ENCODE results near the gene CR1L.
"Not testable (repeated sequence)": the region's sequence is repeated elsewhere in the genome, so short reads cannot be mapped to it uniquely, and the experiment has no call there.

Gene CR1L

DNA sequence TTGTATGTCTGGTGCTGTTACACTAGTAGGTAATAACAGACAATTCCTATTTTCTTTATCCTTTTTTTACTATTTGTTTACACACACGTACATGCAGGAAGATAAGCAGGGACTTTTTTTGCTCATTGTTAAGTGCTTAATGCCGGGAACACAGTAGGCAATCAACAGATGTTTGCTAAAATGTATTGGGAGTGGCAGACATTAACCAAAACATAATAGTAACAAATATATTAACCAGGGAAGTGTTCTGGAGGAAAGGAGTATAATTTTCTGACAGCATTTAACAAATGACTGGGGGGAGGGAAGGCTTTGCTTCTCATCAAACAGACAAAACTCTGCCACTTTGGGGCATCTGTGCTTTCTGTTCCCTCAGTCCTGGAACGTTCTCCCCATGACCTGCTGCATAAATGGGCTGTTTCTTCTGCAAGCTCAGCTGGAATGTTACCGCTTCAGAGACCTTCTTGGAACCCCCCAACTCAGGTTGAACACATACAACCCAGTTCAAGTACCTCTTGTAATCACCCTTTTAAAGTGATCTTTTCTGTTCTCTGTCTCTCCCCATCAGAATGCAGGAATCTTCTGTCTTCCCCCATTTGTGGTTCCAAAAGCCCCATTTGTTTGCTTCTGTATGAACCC, 2.1 kb downstream of the CR1L start:
- no peak for DNase-seq

DNA sequence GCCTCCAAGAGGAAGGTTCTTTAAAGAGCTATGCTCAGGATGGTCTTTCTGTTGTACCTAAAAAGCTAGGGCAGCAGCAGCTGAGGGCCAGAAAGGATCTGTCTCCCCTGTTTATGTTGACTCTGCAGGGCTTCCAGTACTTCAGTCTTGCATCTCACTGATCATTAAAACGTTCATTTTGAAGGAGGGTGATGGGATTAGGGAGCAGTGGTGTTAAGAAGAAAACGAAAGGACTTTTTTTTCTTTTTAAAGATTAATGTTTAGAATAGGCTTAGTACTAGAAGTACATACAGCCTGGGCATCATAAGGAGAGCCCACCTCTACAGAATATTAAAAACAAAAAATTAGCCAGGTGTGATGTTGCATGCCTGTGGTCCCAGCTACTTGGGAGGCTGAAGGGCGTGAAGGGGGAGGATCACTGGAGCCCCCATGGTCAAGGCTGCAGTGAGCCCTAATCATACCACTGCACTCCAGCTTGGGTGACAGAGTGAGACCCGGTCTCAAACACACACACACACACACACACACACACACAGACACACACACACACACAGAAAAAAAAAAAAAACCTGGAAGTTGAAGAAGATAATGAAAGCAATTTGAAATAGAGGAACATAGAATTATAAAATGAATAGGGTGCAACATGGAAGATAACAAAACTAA, 2.9 kb downstream of the CR1L start:
- DNase-seq = no peak

DNA sequence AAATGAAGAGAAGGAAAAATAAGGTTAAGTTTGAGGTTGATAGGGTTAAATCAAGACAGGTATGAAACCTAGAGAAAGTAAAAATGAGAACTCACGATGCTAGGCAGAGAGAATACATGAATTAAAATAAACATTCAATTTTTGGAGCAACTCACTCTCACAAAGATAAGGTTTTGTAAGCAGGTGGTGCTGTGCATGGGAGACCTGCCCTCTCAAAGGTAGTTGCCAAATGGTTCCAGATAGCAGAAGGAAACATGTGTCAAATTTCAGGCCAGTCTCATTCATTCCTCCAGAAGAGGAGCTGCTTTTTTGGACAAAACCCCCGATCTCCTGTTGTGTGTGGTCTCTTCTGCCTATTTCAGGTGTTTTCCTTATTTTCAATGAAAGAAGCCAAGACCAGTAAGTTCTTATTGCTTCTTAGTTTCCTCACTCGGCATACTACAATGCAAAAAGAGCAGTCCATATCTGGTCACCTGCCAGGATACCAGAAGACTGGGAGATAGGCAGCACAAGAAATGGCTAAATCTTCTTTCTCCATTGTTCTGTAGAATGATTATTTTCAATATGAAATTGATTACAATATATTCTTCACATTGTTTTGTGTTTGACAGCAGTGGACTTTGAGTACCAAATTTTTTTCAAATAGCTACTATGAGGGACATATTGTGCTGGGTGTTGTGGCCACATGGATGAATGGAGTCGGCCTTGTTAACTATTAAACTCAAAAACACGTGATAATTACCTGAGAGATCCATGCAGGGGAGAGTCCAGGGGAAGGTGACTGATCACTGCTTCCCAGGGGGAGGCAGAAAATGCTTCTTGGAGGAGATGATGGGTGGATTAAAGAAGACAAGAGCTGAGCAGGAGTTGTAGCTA, 3.6 kb downstream of the CR1L start:
- DNase-seq = no peak

DNA sequence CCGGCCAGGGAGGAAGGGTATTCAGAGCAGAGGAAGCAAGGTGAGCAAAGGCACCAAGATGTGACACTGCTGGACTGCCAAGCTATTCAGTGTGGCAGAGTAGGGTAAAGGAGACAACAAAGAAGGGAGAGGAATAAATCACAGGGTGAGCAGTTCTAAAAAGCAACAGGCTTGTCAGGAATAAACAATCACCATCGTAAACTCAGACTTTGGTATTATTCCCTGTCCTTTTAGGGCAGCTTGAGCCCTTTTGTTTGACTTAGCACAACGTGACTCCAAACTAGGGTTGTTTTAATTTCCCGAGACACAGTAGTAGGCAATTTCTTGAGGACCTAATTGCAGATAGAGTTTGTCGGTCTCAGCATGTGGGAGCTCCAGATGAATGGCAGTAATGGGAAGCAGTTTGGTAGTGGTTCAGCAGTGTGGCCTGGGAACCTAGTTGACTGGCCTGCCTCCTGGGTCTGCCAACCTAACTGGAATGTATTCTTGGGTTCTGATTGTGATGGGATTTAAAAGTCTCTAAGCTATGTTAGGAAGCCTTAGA, 4.3 kb downstream of the CR1L start:
- no peak for DNase-seq

DNA sequence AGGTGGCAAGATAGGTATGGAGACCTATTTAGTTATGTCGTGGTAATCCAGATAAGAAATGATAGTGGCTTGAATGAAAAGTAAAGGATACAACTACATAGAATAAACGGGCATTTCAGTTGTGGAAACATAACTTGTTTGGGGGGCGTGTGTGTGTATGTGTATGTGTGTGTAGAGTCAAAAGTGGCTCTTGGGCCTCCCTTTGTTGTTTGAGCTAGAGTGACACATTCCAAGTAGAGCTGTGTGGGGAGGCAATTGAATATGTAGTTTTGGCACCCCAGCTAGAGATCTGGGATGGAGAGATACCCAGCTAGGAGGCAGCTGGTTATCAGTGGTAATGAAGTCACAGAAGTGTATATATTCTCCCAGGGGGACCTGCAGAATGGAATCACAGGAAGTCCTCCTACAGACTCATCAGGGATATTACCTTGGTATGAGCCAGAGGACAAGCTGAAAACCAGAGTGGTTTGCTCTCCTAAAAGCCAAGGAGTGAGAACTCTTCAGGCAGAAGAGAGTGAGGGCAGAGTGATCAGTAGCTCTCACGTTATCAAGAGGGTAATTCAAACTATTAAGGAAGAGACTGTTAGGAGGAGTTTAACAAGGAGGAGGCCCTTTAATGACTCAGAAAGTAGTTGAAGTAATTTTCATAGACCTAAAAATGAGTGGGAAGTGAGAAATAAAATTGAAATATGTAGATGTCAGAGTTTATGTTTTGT, 5.1 kb downstream of the CR1L start:
- DNase-seq = no peak

DNA sequence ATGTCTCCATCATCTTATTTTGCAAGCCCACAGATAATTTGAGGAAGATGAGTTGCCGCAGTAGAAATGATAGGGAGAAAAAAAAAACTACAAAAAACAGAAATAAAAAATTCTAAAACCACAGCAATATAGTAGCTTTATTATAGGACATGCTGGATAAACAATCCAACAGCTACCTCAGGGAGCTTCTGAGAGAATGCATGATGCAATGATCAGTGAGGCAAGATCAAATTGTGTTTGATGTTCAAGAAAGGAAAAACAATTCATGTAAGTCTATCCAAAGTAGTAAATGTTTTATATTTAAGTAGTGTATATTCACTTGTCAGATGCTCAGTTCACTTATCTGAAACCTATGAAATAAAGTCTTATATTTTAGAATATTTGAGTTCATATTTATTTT, 6.7 kb downstream of the CR1L start:
- DNase-seq = no peak

DNA sequence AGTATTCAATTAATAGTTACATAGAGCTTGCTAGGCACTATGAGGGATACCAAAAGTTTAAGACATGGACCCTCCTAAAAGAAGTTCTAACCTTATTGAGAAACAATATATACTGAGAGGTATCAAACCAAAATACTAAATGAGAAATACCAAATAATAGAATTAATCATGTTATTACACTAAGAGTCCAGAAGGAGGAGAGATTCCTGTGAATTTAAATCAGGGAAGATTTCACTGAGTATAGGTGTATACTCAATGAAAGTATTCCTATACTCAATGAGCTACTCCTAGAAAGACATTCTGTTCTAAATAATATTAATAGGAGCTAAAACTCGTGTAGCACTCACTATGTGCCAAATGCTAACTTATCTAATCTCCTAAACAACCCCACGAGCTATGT, 9.4 kb downstream of the CR1L start:
- no peak for DNase-seq

DNA sequence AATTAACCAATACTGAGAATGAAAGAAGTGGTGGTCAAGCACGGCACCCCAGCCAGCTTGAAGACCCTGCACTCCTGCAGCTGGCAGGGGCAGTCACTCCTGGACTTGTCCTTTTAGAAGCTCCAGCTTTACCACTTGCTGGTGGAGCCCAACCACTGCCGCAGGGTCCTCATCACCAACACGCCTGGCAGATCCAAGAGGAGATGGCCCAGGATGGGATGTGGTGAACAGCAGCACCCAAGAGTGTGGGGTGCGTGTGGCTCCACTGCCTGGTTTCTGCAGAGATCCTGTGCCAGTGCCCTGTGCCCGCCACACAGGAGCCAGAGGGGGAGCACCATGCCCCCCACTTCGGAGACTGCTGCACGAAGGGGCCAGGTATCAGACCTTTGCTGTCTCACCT, 13.5 kb downstream of the CR1L start:
- DNase-seq = no peak

DNA sequence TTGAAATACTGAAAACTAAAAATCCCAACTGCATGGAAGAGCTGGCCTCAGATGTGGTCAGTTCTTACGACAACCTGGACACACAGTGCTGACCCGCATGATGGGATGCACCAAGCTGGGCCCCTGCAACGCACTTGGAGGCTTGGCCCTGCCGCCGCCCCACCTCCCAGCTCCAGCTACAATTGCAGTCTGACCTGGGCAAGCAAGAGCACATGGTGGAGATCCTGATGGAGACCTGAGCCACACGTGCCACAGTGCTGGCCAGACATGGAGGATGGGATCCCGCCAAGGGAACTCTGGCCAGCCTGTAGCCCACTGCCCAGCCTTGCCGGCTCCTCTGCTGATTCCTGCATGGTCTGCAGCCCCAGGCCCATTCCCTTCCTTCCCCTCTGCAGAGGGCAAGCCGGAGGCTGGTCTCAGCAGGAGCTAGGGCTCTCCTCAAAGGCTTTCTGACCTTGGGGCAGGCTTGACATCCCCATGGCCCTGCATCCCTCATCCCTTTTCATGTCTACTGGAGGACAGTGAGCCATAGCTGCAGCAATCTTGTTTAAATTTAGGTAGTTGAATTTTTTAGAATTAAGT, 14.1 kb downstream of the CR1L start:
- DNase-seq = no peak

DNA sequence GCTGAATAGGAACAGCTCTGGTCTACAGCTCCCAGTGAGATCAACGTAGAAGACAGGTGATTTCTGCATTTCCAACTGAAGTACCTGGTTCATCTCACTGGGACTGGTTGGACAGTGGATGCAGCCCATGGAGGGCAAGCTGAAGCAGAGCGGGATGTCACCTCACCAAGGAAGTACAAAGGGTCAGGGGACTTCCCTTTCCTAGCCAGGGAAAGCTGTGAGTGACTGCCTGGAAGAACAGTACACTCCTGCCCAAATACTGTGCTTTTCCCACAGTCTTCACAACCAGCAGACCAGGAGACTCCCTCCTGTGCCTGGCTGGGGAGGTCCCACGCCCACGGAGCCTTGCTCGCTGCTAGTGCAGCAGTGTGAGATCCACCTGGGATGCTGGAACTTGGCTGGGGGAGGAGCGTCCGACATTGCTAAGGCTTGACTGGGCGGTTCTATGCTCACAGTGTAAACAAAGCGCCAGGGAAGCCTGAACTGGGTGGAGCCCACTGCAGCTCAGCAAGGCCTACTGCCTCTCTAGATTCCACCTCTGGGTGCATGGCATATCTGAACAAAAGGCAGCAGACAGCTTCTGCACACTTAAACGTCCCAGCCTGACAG, 14.7 kb downstream of the CR1L start:
- DNase-seq = no peak

DNA sequence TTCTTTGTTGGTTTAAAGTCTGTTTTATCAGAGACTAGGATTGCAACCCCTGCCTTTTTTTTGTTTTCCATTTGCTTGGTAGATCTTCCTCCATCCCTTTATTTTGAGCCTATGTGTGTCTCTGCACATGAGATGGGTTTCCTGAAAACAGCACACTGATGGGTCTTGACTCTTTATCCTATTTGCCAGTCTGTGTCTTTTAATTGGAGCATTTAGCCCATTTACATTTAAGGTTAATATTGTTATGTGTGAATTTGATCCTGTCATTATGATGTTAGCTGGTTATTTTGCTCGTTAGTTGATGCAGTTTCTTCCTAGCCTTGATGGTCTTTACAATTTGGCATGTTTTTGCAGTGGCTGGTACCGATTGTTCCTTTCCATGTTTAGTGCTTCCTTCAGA, 16.5 kb downstream of the CR1L start:
- not testable (repeated sequence) for DNase-seq

DNA sequence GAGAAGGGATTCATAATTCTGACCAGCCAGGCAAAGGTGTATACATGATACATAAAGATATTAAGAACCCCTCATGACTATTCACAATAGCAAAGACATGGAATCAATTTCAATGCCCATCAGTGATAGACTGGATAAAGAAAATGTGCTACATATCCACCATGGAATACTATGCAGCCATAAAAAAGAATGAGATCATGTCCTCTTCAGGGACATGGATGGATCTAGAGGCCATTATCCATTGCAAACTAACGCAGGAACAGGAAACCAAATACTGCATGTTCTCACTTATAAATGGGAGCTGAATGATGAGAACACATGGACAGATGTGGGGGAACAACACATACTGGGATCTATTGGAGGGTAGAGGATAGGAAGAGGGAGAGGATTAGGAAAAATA, 21.4 kb downstream of the CR1L start:
- DNase-seq = no peak

DNA sequence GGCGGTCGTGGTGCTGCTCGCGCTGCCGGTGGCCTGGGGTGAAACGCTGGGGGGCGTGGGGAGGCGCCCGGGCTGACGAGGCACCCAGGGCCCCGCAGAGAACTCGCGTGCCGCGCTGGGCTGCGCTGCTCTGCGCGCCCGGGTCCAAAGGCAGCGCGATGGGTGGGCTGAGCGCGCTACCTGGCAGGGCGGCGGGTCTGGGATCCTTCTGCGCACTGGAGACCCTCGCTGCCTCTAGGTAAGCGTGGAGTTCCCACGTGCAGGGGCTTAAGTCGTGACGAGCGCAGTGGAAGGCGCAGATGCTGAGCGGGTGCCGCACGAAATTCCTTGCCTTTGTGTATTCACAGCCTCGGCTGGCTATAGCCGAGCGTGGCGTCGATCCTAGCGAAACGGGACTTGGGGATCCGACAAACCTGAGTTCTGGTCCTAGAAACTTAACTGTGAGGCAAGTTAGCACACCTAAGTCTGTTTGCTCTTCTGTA, 24.6 kb downstream of the CR1L start:
- DNase-seq = no peak

DNA sequence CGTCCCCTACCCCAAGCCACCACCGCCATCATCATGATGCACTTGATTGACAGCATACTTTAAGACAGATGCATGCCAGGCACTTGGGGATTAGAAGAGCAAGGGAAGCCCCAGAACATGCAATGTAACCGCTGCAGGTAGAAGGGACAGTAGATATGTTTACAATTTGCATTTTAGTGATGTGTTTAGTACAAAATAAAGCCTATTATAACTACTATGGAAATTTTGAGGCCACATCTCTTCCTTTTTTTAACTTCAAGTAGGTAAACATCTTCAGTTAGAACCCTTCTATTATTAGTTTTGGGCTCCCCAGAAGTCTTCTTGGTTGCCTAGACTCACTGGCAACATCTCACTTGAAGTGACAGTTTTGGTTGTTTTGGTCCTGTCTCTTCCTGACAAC, 25.3 kb downstream of the CR1L start:
- DNase-seq = no peak

DNA sequence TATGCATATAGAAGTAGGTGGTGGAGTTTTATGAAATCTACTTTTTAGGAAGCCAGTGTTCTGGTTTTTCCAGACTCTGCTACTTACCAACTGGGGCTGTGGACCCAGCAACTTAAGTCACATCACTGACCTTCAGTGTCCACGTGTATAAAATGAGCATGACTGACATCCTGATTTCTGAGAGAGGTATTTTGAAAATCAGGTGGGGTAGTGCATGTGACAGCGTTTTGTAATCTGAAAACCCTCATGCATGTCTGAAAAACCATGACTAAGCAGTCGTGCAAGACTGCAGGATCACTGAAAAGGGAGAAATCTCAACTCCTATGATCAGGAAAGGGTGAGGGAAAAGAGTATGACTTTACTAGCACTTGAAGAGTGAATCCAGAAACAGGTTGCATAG, 26.1 kb downstream of the CR1L start:
- no peak for DNase-seq

DNA sequence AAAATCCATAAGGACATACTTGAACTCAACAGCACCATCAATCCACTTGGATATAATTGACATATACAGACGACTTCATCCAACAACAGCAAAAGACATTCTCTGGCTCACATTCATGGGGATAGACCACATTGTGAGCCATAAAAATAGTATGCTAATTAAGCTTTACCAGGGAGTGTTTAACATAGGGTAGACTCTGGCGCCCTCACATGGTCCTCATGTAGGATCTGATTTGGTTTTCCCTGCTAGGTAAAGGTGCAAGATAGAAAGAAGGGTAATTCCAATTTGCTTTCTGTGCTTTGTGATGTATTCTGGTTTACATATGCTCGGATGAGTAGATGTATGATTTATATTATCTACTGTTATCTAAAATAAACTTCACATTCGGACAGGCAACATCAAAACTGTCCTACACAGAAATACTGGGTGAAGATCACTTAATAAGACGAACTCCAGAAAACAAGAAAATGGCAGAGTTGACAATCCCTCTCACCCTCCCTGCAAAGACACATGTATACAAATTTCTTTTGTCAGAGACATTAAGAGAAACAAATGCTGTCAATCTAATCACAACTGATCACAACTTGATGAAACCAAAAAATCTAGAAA, 27.7 kb downstream of the CR1L start:
- peak; percentile 67 for DNase-seq

DNA sequence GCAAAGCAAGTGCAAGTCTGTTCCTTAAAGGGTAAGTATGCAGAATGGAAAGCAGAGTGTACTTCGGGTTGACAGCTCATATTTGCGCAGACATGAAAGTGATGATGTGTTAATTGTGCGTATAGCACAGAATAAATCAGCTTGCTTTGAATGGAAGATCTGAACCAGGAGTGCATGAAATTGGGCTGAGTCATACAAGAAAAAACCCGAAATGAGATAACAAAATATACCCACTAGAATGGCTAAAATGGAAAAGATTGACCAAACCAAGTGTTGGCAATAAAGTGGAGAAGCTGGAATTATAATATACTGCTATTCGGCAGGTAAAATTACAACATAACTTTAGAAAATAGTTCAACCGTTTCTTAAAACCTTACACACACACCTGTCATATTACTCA, 28.5 kb downstream of the CR1L start:
- DNase-seq = no peak

DNA sequence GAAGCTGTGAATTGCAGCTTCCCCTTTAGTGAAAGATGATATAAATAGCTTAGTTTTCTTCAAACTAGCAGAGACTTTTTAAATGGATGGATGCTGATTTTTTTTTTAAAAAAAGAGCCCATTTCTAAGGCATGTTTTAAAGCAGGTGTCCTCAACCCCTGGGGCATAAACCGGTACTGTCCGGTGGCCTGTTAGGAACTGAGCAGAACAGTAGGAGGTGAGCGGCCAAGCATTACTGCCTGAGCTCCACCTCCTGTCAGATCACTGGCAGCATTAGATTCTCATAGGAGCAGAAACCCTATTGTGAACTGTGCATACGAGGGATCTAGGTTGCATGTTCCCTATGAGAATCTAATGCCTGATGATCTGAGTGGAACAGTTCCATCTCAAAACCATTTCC, 31.2 kb downstream of the CR1L start:
- no peak for DNase-seq

DNA sequence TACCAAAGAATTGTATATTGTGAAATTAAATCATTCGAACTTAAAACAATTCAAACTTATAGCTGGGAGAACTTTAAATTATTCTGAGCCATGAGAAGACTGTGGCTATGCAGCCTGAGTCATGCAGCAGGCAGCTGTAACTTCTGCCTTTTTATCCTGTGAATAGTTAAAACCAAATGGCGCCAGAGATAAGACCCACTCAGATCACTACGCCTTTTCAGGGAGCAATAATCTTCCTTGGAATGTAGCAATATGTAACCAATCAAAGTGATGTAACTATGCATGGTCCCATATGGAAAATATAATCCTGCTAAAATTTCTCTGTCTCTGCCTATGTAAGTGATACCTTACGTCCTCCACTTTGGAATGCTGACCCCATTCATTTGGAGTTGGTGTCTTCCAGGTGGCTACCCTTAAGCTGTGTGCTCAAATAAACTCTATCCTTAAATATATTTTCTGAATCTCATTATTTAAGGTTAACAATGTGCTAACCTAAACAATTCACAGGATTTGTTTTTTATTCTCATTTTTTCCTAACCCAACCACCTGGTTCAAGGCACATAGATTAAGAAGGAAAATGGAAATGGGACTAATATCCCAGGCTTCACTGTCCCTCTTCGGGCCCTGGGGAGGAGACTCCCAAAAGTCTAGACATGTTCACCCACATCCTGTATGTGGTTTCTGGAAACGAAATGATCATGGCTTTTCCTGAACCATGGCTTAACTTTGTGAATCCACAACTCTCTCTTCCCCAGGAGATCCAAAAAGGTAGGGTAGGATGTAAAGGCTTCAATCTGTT, 35.9 kb downstream of the CR1L start:
- not testable (repeated sequence) for DNase-seq

DNA sequence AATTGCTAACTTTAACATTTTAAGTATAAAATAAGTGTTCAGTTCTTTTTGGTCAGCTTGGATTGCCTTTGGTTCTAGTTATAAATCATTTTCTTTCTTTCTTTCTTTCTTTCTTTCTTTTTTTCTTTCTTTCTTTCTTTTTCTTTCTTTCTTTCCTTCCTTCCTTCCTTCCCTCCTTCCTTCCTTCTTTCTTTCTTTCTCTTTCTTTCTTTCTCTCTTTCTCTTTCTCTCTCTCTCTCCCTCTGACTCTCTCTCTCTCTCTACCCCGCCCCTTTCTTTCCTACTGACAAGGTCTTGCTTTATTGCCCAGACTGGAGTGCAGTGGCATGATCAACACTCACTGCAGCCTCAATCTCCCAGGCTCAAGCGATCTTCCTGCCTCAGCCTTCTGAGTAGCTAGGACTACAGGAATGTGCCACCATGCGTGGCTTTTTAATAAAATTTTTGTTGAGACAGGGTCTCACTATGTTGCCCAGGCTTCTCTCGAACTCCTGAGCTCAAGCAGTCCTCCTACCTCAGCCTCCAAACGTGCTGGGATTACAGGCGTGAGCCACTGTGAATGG, 38.0 kb downstream of the CR1L start:
- not testable (repeated sequence) for DNase-seq

Measured in NCI-H1105 (cell line).